Fibroblast of peridontal ligament (primary cell): ENCODE measurements around the gene ETHE1.
A peak's percentile ranks its signal among the peaks of the same experiment; 100 is the strongest.
"Not testable (repeated sequence)": the region's sequence is repeated elsewhere in the genome, so short reads cannot be mapped to it uniquely, and the experiment has no call there.

ENCODE experiments used
- DNase-seq: peaks from one replicate; pipeline ENCODE4 v3.0.0-alpha.2; 2010; ENCODE audit errors: extremely low read depth

The ETHE1 gene

DNA sequence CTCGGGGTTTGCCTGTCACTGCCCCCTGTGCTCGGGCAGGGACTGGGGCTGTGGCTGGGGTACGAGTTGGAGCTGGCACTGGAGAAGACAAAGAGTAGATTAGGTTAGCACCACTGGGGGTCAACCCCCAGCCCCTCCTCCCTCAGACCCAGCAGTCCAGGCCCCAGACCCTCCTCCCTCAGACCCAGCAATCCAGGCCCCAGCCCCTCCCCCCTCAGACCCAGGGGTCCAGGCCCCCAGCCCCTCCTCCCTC, 25.1 kb upstream of the ETHE1 start:
- DNase-seq = no peak

DNA sequence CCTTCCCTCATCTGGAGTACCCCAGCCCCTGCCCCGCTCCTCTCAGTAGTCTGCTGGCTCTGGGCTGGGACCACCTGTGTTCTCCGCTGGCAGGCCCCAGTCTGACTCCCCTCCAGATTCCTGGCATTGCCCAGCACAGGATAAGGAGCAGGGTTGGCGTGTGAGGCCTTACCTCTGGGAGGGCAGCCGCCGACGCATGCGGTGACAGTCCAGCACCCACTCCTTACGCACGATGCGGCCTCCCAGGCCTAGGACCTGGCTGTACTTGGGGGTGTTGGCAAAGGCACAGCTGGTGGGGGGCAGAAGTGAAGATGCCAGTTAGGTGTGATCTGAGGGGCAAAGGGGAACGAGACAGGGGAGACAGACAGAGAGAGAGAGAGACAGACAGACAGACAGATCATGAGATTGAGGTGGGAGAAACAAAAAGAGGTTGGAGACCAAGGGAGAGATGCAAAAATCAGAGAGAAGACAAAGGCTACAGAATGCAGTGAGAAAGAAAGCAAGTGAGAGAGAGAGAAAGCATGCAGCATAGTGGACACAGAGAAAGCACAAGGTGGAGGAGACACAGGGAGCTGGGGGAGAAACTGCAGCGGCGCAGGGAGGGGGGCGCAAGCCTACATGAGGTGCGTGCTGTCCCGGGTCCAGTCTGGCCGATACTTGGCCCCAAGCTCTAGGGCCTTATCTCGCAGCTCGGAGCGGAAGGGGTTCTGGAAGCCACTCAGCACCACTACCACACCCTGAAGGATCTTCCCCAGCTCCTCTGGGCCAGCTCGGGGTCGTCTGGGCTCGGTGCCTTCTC, 24.6 kb upstream of the ETHE1 start:
- DNase-seq = no peak

DNA sequence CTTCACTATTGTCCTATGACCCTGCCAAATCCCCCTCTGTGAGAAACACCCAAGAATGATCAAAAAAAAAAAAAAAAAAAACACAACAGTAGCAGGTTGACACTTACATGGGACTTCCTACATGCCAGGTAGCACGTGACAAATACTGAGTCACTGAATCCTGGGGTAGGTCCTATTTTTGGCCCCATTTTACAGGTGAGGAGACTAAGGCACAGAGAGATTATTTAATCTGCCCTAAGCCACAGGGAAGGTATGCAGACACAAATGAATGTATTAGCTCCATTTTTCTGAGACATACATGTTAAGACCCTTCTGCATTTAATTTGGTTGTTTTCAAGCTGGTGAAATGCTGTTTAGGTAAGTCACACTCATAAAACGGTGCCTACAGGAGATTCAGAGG, 21.7 kb upstream of the ETHE1 start:
- DNase-seq = no peak

DNA sequence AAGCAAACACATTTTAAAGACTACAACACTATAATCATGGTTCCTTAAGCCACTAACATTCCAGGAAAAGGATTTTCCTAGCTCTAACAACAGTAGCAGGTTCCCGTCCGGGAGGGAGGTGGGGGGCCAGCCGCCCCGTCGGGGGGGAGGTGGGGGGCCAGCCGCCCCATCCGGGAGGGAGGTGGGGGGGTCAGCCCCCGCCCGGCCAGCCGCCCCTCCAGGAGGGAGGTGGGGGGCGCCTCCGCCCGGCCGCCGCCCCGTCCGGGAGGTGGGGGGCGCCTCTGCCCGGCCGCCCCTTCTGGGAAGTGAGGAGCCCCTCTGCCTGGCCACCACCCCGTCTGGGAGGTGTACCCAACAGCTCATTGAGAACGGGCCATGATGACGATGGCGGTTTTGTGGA, 20.9 kb upstream of the ETHE1 start:
- not testable (repeated sequence) for DNase-seq

DNA sequence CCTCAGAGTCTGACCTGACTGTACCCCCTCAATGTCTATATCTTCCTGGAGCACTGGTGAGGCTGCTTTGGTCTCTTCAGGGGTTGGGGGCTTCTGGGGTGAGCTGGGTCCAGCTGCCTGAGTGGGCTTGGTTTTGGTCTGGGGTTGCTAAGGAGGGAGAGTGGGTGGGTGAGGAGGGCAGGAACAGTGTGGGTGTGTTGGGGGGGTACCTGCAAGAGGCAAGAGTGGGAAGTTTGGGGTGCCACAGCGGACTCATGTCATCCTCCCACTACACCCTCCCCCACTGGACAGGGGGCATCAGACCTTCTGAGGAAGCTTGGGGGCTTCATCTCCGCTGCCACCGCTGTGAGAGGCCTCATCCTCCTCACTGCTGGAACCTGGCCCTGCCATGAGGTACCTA, 19.6 kb upstream of the ETHE1 start:
- no peak for DNase-seq

DNA sequence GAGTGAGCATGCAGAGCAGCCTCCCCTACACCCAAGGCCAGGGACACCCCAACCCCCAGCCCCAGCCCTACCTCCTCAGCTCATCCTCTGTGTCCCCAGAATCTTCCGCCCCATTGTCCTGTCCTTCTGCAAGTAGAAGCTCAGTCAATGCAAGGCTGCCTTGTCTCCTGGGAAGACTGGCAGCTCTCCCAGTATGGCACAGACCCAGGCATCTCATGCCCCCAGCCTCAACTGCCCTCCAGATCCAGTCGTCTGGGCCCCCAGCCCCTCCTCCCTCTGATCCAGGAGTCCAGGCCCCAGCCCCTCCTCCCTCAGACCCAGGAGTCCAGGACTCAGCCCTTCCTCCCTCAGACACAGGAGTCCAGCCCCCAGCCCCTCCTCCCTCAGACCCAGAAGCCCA, 19.0 kb upstream of the ETHE1 start:
- DNase-seq = no peak

DNA sequence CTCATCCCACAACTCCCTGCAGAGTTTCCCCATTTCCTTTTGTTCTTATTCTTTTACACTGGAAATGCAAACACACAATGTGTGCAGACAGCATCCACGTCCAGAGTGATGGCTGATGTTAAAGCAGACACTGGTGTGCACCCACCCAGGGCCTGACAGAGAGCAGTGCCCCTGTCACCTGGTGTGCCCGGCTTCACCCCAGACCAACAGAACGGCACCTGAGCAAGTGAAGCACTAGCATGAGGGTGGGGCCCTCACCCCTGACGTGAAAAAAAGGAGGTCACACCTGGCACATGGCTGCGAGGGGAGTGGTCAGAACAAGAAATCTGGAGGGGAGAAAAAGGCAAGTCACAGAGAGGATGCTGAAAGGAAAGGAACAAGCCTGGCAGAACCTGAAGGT, 18.3 kb upstream of the ETHE1 start:
- no peak for DNase-seq

DNA sequence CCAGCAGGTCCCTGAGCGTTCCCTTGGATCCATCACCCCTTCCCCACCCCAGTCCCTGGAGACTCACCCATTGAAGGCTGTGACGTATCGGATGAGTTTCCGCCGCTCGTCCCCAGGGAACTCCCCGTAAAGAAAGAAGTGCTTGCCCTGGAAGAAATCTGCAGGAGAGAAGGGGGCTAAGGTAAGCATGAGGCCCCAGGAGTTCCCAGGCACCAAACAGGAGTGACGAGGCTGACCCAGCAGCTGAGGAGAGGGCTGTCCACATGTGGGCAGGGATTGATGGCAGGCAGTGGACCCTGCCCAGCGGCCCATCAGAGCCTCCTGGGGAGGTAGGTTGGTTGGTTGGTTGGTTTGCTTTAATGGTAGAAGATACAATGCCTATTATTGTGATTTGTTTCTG, 17.1 kb upstream of the ETHE1 start:
- no peak for DNase-seq

DNA sequence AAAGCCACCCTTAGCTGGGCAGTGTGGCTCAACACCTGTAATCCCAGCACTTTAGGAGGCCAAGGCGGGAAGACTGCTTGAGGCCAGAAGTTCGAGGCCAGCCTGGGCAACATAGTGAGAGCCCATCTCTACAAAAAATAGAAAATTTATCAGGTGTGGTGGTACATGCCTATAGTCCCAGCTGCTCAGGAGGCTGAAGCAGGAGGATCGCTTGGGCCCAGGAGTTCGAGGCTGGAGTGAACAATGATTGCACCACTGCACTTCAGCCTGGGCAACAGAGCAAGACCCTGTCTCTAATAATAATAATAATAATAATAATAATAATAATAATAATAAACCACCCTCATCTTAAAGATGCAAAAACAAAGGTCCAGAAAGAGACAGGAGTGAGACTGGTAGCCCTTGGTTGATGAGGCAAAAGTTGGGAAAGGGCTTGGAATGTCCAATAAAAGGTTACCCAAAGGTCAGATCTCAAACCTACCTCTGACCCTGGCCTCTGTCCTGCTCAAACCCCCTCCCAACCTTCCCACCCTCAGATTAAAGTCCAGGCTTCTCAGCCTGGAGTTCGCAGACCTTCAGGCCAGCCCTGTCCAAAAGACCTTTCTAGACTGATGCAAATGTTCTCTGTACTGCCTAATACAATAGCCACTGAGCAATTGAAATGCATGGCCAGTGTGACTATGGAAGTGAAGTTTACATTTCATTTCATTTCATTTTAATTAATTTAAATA, 15.1 kb upstream of the ETHE1 start:
- DNase-seq = no peak

DNA sequence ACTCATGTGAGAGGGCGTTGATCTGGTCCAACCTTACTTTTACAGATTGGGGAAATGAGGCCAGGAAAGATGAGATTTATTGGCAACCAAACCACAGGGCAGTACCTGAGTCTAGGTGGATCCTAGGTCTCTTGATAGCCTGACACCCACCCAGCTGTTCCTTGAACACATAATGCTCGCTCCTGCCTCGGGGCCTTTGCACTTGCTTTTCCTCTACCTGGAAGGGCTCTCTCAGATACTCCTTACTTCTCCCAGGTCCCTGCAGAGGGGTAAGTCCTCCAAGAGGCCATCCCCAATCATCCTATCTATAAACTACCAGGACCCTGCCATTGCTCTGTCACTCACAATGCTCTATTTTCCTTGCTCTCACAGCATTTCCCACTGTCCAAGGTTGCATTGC, 13.4 kb upstream of the ETHE1 start:
- no peak for DNase-seq

DNA sequence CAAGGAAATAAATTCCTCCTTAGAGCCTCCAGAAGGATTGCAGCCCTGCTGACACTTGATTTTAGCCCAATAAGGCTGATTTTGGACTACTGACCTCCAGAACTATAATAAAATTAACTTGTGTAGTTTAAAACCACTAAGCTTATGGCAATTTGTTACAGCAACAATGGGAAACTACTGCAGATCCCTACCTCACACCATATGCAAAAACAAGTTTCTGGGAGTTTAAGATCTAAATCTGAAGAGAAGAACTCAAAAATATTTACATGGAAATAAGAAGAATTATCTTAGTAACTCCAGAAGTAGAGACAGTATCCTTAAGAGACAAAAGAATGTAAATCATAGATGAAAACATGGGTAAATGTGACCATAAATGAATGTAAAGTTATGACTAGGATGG, 11.9 kb upstream of the ETHE1 start:
- no peak for DNase-seq

DNA sequence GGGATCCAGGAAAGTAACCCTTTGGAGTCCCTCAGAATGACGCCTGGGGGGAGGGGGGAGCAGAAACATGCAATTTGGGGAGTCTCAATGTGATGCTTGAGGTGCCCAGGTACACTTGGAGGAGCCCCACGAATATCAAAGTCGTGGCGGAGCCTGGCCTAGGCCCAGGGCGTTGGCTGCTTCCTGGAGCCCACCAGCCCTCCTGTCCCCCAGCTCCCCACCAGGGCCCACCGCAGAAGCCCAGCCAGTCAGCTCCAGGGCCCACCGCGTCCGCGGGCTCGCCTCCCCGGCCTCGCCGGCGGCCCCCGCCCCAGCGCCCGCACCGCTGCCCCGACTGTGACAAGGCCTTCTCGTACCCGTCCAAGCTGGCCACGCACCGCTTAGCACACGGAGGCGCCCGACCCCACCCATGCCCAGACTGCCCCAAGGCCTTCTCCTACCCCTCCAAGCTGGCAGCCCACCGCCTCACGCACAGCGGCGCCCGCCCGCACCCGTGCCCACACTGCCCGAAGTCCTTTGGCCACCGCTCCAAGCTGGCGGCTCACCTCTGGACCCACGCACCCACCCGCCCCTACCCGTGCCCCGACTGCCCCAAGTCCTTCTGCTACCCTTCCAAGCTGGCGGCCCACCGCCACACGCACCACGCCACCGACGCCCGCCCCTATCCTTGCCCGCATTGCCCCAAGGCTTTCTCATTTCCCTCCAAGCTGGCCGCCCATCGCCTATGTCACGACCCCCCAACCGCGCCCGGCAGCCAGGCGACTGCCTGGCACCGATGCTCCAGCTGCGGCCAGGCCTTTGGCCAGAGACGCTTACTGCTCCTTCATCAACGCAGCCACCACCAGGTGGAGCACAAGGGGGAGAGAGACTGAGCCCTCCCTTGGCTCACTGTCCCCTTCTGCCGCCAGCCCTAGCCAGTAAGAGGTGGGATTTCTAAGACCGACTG, 8.1 kb upstream of the ETHE1 start:
- DNase-seq = peak; percentile 60

DNA sequence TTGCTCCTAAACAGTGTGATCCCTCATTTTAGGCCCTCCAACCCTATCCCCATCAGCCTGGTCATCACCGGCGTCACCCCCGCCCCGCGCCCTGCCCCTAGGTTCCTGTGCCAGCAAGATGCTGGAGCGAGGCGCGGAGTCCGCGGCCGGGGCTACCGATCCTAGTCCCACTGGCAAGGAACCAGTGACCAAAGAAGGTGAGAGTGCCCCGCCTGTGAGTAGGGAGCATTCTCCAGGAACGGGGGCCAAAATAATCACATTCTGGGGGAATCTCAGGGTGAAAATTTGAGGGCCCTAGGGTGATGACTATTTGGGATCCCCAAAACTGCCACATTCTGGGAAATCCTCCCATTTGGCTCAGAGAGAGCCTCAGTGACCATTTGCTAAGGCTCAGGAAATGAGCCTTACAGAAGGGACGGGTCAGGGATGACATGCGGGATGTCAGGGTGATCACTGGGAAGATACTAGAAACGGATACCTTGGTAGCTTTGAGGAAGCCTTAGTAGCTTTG, 7.4 kb upstream of the ETHE1 start:
- no peak for DNase-seq

DNA sequence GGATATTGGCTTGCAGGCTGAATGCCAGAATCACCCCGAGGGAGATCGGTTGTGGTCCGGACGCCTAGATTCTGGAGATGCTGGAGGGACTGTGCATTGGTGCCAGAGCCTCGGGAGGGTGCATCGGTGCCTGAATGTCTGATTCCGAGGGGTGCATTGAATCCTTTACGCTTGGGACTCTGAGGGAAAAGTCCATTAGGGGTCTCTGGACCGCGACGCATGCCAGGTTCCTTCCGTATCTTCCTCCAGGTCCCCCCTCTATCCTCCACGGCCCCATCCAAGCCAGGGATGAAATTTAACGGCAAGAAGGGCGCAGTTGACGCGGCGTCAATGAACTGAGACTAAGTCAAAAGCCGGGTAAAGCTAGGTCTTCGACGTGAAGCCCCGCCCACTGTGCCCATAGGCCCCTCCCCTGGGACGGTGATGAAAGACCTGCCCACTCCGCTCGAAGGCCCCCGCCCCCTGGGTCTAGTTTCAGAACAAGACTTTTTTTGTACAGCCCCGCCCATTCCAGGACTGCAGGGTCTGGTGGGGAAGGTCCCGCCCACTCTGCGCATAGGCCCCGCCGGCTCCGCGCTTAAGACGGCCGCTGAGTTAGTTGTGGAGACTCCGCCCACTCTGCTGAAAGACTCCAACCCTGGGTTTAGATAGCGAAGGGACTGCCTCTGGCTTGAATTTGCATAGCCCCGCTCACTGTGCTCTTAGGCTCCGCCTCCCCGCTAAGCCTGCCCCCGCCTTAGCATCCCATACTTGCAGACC, 6.7 kb upstream of the ETHE1 start:
- peak; percentile 100 for DNase-seq

DNA sequence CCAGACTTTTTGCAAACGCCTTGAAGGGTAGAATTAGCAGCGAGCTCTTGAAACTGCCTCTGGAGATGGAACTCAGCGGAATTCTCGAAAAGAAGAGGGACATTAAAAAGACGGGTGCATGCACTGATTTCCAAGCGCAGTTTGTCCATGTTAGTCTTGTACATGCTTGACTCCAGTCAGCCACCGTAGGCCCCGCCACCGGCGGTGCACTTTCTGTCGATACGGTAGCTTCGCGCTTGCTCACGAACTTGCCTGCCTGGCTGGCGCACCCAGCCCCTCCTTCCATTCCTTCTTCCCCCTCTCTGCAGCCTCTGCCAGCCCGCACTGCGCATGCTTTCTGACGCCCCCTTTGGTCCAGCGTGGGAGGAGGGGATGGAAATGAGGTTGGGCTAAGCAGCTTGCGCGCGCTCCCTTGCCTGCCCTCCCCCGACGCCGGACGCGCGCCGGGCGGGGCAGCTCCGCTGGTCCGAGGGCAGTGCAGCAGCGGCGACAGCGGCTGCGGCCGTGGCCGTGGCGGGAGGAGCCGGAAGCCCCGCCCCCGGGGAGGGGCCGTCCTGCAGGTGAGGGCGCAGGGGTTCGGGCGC, 6.1 kb upstream of the ETHE1 start, which contains the start of gene ZNF575:
Gene ZNF575, plus strand, starts transcription at position 227 of the 584 bp plus-strand sequence. CDS start 1,235 bp downstream, outside the sequence.
- DNase-seq = peak; percentile 94

DNA sequence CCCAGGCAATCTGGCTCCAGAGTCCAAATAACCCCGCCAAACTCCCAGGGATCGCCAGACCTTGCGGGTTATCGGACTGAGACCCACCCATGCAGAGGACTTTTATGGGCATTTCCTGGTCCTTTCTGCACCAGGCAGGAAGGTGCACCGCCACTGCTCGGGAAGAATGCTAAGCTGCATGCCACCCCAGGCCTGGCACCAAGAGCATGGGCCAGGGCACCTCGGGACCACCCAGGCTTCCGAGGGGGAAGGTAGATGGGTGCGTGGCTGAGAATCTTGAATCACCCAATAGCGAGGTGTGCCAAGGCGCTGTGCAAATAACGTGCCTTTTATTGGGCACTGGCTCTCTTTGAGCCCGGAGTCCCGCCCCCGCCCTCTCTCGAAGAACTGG, 5.6 kb upstream of the ETHE1 start:
- peak; percentile 20 for DNase-seq

DNA sequence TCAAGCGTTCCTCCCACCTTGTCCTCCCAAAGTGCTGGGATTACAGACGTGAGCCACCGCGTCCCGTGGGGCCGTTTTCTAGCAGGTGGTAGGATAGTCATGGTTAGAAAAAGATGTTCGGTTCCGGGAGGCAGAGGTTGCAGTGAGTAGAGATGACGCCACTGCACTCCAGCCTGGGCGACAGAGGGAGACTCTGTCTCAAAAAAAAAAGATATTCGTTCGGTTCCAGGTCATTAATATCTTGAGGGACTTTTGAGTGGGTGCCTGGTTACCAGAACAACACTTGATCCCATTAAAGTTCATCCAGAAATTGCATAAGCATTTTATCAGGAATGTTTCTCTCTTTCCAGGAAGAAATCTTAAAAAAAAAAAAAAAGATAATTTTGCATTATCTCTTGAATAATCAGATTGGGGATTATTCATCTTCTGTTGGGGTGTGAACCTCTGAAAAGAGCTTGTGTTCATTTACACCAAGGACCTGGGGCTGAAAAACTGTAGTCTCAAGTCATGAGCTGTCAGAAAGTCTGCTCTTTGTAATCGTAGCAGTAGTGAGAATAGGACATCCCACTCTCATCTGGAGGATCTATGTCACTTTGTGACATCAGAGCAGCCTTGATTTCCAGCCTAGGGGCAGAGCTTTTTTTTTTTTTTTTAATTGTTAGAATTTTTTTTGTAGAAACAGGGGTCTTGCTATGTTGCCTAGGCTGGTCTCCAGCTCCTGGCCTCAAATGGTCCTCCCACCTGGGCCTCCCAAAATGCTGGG, 1.0 kb upstream of the ETHE1 start:
- DNase-seq = peak; percentile 29

DNA sequence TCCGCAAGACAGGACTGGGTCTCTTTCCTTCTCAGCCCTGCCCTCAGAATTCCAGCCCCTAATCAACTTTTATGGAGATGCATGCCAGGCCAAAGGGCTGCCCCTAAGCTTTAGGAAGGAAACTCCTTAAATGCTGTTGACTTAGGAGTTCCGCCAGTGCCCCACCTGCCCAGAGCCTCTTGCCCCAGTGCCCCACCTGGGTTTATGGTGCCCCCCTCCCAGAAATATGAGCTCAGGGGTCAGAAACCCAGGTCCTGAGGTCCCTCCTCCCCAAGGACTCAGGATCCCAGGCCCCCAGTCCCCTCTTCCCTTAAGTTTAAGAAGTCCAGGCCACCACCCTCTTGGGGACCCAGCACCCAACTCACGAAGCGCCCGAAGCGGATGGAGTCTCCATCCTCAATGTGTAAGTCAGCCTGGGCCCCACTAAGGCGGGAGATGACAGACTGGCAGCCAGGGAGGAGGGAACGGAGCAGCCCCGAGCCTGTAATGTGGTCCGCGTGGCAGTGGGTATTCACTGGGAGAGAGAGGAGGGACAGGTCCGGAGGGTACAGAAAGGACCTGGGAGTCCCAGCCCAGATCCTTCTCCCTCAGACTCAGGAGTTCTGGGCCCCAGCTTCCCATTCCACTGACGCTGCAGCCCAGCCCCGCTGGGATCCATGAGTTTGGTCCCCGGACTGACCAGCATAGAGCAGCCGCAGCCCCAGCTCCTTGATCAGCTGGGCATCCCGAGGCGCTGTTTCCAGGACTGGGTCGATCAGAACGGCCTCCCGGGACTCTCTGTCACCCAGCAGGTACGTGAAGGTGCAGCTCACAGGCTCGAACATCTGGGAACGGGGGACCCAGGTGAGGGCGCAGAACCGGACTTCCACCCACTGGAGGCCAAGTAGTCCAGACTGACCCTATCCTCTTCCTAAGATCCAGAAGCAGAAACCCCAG, 897 bp downstream of the ETHE1 start:
- no peak for DNase-seq
